GM12878 (cell line): ENCODE results near the gene EP300. TPM values are rescaled to one million over a fixed set of nuclear protein-coding genes. Genes with fewer than 3 reads are reported as not detected.

Experiments
- ATAC-seq: fragments of 200-7000 bp; cut with Tn5 transposase; 3 replicates; pipeline ENCODE4 v1.9.1; 2020; ENCODE audit warnings: mild to moderate bottlenecking, moderate library complexity
- BruUV-seq: library from RNA; stranded (reverse); fragments of 400-500 nt; replicated peaks from 2 replicates; lab custom pipeline; 2021; lab: Mats Ljungman, UMichigan
- CTCF ChIA-PET: fragments of 300-600 bp; sonication (Branson Sonifier 250); formaldehyde crosslinking; extraction: SDS; loops from one replicate; lab custom pipeline; 2021; ENCODE audit warnings: inconsistent platforms; lab: Yijun Ruan, JAX
- POLR2A ChIA-PET: fragments of 350-600 bp; formaldehyde crosslinking; extraction: SDS; loops from one replicate; lab custom pipeline; 2021; ENCODE audit warnings: inconsistent platforms; lab: Charles Lee
- RAD21 ChIA-PET: fragments of 300-600 bp; sonication (Branson Sonifier 250); formaldehyde crosslinking; loops from one replicate; lab custom pipeline; 2023; ENCODE audit warnings: antibody characterized with exemption; ENCODE audit not compliant: unreplicated experiment; lab: Charles Lee
- SMC1A ChIA-PET: fragments of 300-600 bp; sonication (Branson Sonifier 250); formaldehyde crosslinking; loops from one replicate; lab custom pipeline; 2023; ENCODE audit not compliant: unreplicated experiment, uncharacterized antibody; lab: Charles Lee
- DNase-seq: peaks from one replicate; pipeline ENCODE4 v3.0.0-alpha.2; 2011; ENCODE audit warnings: low read depth, low spot score
- FAIRE-seq: peaks from 3 replicates; lab custom pipeline; 2011; peaks lifted over from hg19 to GRCh38; lab: Jason Lieb, UNC
- H2AFZ ChIP-seq: 2 replicates; pipeline ENCODE4 v1.6.0; 2011; ENCODE audit warnings: low read depth, low read length, control low read depth; ENCODE audit not compliant: control insufficient read depth
- H3K27ac ChIP-seq: 2 replicates; pipeline ENCODE4 v1.5.1; 2011; ENCODE audit warnings: control low read depth; ENCODE audit not compliant: control insufficient read depth, insufficient read depth
- H3K27me3 ChIP-seq, 2 experiments: replicated peaks in 1 of 2; 2 replicates each; pipeline versions ENCODE4 v1.6.0 to v1.6.1; 2011; ENCODE audit warnings: low read length in 1 of 2; ENCODE audit not compliant: control insufficient read depth in 2 of 2, insufficient read depth in 2 of 2
- H3K36me3 ChIP-seq, 2 experiments: 2 replicates each; pipeline ENCODE4 v1.5.1; 2011; ENCODE audit warnings: low read length in 1 of 2; ENCODE audit not compliant: control insufficient read depth in 2 of 2, insufficient read depth in 2 of 2
- H3K4me1 ChIP-seq: 2 replicates; pipeline ENCODE4 v1.6.1; 2011; ENCODE audit warnings: mild to moderate bottlenecking, low read length, moderate library complexity, mixed read lengths; ENCODE audit not compliant: control insufficient read depth, insufficient read depth
- H3K4me2 ChIP-seq: 2 replicates; pipeline ENCODE4 v1.6.0; 2011; ENCODE audit warnings: control low read depth; ENCODE audit not compliant: control insufficient read depth, insufficient read depth
- H3K4me3 ChIP-seq: fragments of 200-600 bp; sonication (generic); 2 replicates; pipeline ENCODE4 v1.5.1; 2016
- H3K79me2 ChIP-seq: 2 replicates; pipeline ENCODE4 v1.6.0; 2011; ENCODE audit warnings: low read length; ENCODE audit not compliant: control insufficient read depth, insufficient read depth
- H3K9ac ChIP-seq: 2 replicates; pipeline ENCODE4 v1.8.0; 2011; ENCODE audit warnings: low read length, control low read depth, mixed read lengths; ENCODE audit not compliant: control insufficient read depth, insufficient read depth
- H3K9me3 ChIP-seq: replicated peaks from 3 replicates; pipeline ENCODE4 v1.5.1; 2011; ENCODE audit warnings: mild to moderate bottlenecking, low read length; ENCODE audit not compliant: control insufficient read depth, insufficient read depth
- H4K20me1 ChIP-seq: 2 replicates; pipeline ENCODE4 v1.6.0; 2011; ENCODE audit not compliant: control insufficient read depth, insufficient read depth
- BHLHE40 ChIP-seq, 2 experiments: fragments of 450-650 bp in 1 of 2; IDR thresholded peaks; 2 replicates each; pipeline ENCODE4 v1.6.1; 2011 to 2017; ENCODE audit warnings: low read depth in 2 of 2, borderline replicate concordance in 1 of 2, improper control_type of control experiment in 1 of 2, low read length in 1 of 2, mild to moderate bottlenecking in 1 of 2
- CEBPB ChIP-seq, 2 experiments: fragments of 150-350 bp in 1 of 2; IDR thresholded peaks; 2 replicates each; pipeline ENCODE4 v1.6.1; 2012 to 2014; ENCODE audit warnings: low read depth in 2 of 2, low read length in 2 of 2, borderline replicate concordance in 1 of 2, inconsistent platforms in 1 of 2
- EED ChIP-seq: sonication (generic); IDR thresholded peaks from 2 replicates; pipeline ENCODE4 v1.6.1; 2016; ENCODE audit warnings: antibody characterized with exemption, low read depth
- EGR1 ChIP-seq, 2 experiments: IDR thresholded peaks; 1 replicate in 1 of 2; 2 replicates in 1 of 2; pipeline ENCODE4 v1.6.1; 2011 to 2012; ENCODE audit warnings: low read depth in 2 of 2, low read length in 2 of 2, borderline replicate concordance in 1 of 2, mild to moderate bottlenecking in 1 of 2, moderate library complexity in 1 of 2
- FOS ChIP-seq: IDR thresholded peaks from 3 replicates; pipeline ENCODE4 v1.6.1; 2011; ENCODE audit warnings: borderline replicate concordance; ENCODE audit not compliant: insufficient read length; ENCODE audit errors: extremely low read depth
- IRF4 ChIP-seq: IDR thresholded peaks from 2 replicates; pipeline ENCODE4 v1.6.1; 2011; ENCODE audit warnings: low read depth, low read length
- MXI1 ChIP-seq: fragments of 150-350 bp; IDR thresholded peaks from 2 replicates; pipeline ENCODE4 v1.6.1; 2011; ENCODE audit warnings: low read depth, mild to moderate bottlenecking, inconsistent platforms, low read length, improper control_type of control experiment
- NBN ChIP-seq: fragments of 450-650 bp; IDR thresholded peaks from 2 replicates; pipeline ENCODE4 v1.6.1; 2016
- PAX5 ChIP-seq: IDR thresholded peaks from 2 replicates; pipeline ENCODE4 v1.6.1; 2011; ENCODE audit warnings: low read depth, low read length, borderline replicate concordance
- POLR2A ChIP-seq: IDR thresholded peaks from 2 replicates; pipeline ENCODE4 v1.6.1; 2011; ENCODE audit warnings: low read depth, mild to moderate bottlenecking, low read length
- RAD51 ChIP-seq: fragments of 450-650 bp; IDR thresholded peaks from 2 replicates; pipeline ENCODE4 v1.6.1; 2016; ENCODE audit warnings: moderate library complexity, mild to moderate bottlenecking, inconsistent platforms
- RBBP5 ChIP-seq: fragments of 200-600 bp; sonication (generic); conservative IDR thresholded peaks from 2 replicates; pipeline ENCODE4 v1.6.1; 2016
- RELA ChIP-seq: fragments of 450-650 bp; IDR thresholded peaks from 2 replicates; pipeline ENCODE4 v1.8.0; 2014; ENCODE audit warnings: borderline replicate concordance; ENCODE audit not compliant: partially characterized antibody
- SMAD1 ChIP-seq: fragments of 450-650 bp; IDR thresholded peaks from 2 replicates; pipeline ENCODE4 v1.6.1; 2018; ENCODE audit warnings: mild to moderate bottlenecking, low read depth; ENCODE audit not compliant: partially characterized antibody
- SMAD5 ChIP-seq: IDR thresholded peaks from 2 replicates; pipeline ENCODE4 v1.6.1; 2016; ENCODE audit warnings: antibody characterized with exemption, low read depth
- ZNF622 ChIP-seq: fragments of 450-650 bp; IDR thresholded peaks from 2 replicates; pipeline ENCODE4 v1.6.1; 2017; ENCODE audit warnings: mild to moderate bottlenecking, inconsistent platforms
- WGBS: methylation state at CpG from one replicate; pipeline ENCODE4 v1.1.6; 2016; ENCODE audit warnings: low lambda C conversion rate; ENCODE audit not compliant: insufficient replicate concordance, insufficient coverage; ENCODE audit errors: missing lambda C conversion rate; 5-methylcytosine and 5-hydroxymethylcytosine counted together
- in situ Hi-C: fragments of 300-500 bp; cut with MboI; formaldehyde crosslinking; loops from 9 replicates; pipeline ENCODE4 v1.14.3; 2018; ENCODE audit warnings: mixed read lengths
- intact Hi-C: fragments of 100-400 bp; cut with micrococcal nuclease; formaldehyde crosslinking; loops from one replicate; pipeline ENCODE4 v1.14.2; 2022; ENCODE audit not compliant: unreplicated experiment
- polyA plus RNA-seq, 11 experiments: library from polyadenylated mRNA; depleted of rRNA in 4 of 11; unstranded in 6 of 11; stranded (reverse) in 5 of 11; fragments of >200 nt; fragmentation: Nextera tagmentation in 4 of 11; fragmentation: Illumina TruSeq in 1 of 11; extraction: Ambion mirVana in 4 of 11; extraction: Trizol in 1 of 11; gene quantifications; 1 replicate in 1 of 11; 2 replicates in 10 of 11; pipeline versions ENCODE4 v1.2.1 to v1.2.3, GENCODE V29; 2011 to 2016; ENCODE audit warnings: inconsistent platforms in 2 of 11, missing spikeins in 2 of 11, low read depth in 1 of 11
- total RNA-seq, 4 experiments: library from RNA; depleted of rRNA in 3 of 4; stranded (reverse); fragments of >200 nt in 3 of 4; fragmentation: Illumina TruSeq in 1 of 4; extraction: Trizol in 1 of 4; gene quantifications; 2 replicates each; pipeline versions ENCODE4 v1.2.1 to v1.2.3, GENCODE V29; 2013 to 2021
- TF ChIP-seq, protein P1 (sequence below): IDR thresholded peaks from 2 replicates; pipeline ENCODE4 v1.6.1; 2012; ENCODE audit warnings: mild to moderate bottlenecking, low read depth, low read length
- TF ChIP-seq, protein P2 (sequence below): fragments of 450-650 bp; IDR thresholded peaks from 2 replicates; pipeline ENCODE4 v1.6.1; 2017; ENCODE audit warnings: mild to moderate bottlenecking

Gene EP300
- total and polyA plus RNA-seq, 10 of the 15 experiments (the other 5 are each of a cell fraction or from before 2014, with no cell fraction given), result 5.5 to 48.5 (median 23.6) TPM

GRCh38 chr22:41146573-41146972 lies 54.2 kb downstream of the EP300 start:
- no TSS peak for BruUV-seq
- SMC1A ChIA-PET, result interaction anchor here (1.0 to 1.6 kb wide), 2 partner anchors 10 to 224 kb away, joined by 3 to 6 read pairs; no protein-coding TSS in a partner anchor
- in situ Hi-C loops, result no loop called here
- no peak overlapping the region for H3K27ac ChIP-seq
- H3K4me2 ChIP-seq, result no peak overlapping the region
- no peaks in the 10 kb centered on the region for H3K79me2 ChIP-seq
- WGBS, result 89% methylated on average over 4 of the region's 4 CpGs
- CTCF ChIA-PET, result interaction anchor here (1.4 to 3.0 kb wide), 2 partner anchors 194 to 224 kb away, joined by 3 to 16 read pairs; no protein-coding TSS in a partner anchor
- no peak for TF ChIP-seq BHLHE40 (IDR thresholded peaks at IDR 0.05; ENCODE audit: borderline replicate concordance in 1 of 2, low read depth in 2 of 2, low read length in 1 of 2)
- TF ChIP-seq RAD51, result no peak
- TF ChIP-seq CEBPB (IDR thresholded peaks at IDR 0.05; ENCODE audit: borderline replicate concordance in 1 of 2, low read depth in 2 of 2, low read length in 2 of 2), result no peak
- TF ChIP-seq ZNF622, result no peak
- TF ChIP-seq PAX5, result no peak
- TF ChIP-seq, protein P1, sequence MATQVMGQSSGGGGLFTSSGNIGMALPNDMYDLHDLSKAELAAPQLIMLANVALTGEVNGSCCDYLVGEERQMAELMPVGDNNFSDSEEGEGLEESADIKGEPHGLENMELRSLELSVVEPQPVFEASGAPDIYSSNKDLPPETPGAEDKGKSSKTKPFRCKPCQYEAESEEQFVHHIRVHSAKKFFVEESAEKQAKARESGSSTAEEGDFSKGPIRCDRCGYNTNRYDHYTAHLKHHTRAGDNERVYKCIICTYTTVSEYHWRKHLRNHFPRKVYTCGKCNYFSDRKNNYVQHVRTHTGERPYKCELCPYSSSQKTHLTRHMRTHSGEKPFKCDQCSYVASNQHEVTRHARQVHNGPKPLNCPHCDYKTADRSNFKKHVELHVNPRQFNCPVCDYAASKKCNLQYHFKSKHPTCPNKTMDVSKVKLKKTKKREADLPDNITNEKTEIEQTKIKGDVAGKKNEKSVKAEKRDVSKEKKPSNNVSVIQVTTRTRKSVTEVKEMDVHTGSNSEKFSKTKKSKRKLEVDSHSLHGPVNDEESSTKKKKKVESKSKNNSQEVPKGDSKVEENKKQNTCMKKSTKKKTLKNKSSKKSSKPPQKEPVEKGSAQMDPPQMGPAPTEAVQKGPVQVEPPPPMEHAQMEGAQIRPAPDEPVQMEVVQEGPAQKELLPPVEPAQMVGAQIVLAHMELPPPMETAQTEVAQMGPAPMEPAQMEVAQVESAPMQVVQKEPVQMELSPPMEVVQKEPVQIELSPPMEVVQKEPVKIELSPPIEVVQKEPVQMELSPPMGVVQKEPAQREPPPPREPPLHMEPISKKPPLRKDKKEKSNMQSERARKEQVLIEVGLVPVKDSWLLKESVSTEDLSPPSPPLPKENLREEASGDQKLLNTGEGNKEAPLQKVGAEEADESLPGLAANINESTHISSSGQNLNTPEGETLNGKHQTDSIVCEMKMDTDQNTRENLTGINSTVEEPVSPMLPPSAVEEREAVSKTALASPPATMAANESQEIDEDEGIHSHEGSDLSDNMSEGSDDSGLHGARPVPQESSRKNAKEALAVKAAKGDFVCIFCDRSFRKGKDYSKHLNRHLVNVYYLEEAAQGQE, result no peak
- TF ChIP-seq, protein P2, sequence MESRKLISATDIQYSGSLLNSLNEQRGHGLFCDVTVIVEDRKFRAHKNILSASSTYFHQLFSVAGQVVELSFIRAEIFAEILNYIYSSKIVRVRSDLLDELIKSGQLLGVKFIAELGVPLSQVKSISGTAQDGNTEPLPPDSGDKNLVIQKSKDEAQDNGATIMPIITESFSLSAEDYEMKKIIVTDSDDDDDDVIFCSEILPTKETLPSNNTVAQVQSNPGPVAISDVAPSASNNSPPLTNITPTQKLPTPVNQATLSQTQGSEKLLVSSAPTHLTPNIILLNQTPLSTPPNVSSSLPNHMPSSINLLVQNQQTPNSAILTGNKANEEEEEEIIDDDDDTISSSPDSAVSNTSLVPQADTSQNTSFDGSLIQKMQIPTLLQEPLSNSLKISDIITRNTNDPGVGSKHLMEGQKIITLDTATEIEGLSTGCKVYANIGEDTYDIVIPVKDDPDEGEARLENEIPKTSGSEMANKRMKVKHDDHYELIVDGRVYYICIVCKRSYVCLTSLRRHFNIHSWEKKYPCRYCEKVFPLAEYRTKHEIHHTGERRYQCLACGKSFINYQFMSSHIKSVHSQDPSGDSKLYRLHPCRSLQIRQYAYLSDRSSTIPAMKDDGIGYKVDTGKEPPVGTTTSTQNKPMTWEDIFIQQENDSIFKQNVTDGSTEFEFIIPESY, result no peak
- TF ChIP-seq SMAD1, result no peak
- TF ChIP-seq RELA, result no peak
- no peak for TF ChIP-seq IRF4
- no peak for TF ChIP-seq NBN
- no peak for TF ChIP-seq MXI1
- no peak for TF ChIP-seq FOS
- no peak for TF ChIP-seq SMAD5
- no peak for TF ChIP-seq EGR1 (IDR thresholded peaks at IDR 0.05; ENCODE audit: borderline replicate concordance in 1 of 2, low read depth in 2 of 2, low read length in 2 of 2)
- no peak for TF ChIP-seq EED
- no peak for TF ChIP-seq RBBP5
- TF ChIP-seq POLR2A, result no peak
- intact Hi-C loops, result no loop called here
- RAD21 ChIA-PET, result interaction anchor here (0.7 kb wide), 1 partner anchor 224 kb away, joined by 3 read pairs; no protein-coding TSS in a partner anchor
- H3K4me3 ChIP-seq, result no peak overlapping the region
- no peaks in the 10 kb centered on the region for H3K4me1 ChIP-seq
- no peak overlapping the region for H2AFZ ChIP-seq
- ATAC-seq (no peak), FAIRE-seq (no peak), DNase-seq (no peak)
- POLR2A ChIA-PET, result interaction anchor here (0.7 kb wide), 1 partner anchor 174 kb away, joined by 4 read pairs; no protein-coding TSS in a partner anchor
- H4K20me1 ChIP-seq, result no peaks in the 10 kb centered on the region
- H3K36me3 ChIP-seq, result peaks cover 13 to 52% of the 10 kb centered on the region in 2 experiments
- no peak overlapping the region for H3K9ac ChIP-seq
- no peaks in the 10 kb centered on the region for H3K9me3 ChIP-seq
- no peaks in the 10 kb centered on the region for H3K27me3 ChIP-seq
